B cell (primary cell): ENCODE data around the gene RAP1GAP2. TPM values are rescaled to one million over a fixed set of nuclear protein-coding genes. Genes with fewer than 3 reads are reported as not detected.

Source experiments
- ATAC-seq: fragments of 200-7000 bp; cut with Tn5 transposase; one replicate; pipeline ENCODE4 v1.10.0; 2021; ENCODE audit warnings: low read depth, mild to moderate bottlenecking, moderate number of reproducible peaks, moderate library complexity
- CTCF ChIA-PET: fragments of 350-600 bp; sonication (Branson Sonifier 250); formaldehyde crosslinking; loops from one replicate; lab custom pipeline; 2021; ENCODE audit warnings: antibody characterized with exemption, inconsistent platforms; lab: Charles Lee
- POLR2A ChIA-PET: fragments of 350-600 bp; sonication (Branson Sonifier 250); formaldehyde crosslinking; loops from one replicate; lab custom pipeline; 2021; ENCODE audit warnings: antibody characterized with exemption; lab: Charles Lee
- DNase-seq: peaks from one replicate; pipeline ENCODE4 v3.0.0; 2013
- H2AFZ ChIP-seq: 2 replicates; pipeline ENCODE4 v1.6.1; 2012; ENCODE audit warnings: mild to moderate bottlenecking, low read depth, low read length; ENCODE audit not compliant: insufficient read depth, poor library complexity, severe bottlenecking
- H3K27ac ChIP-seq, 2 donors: 1 replicate in 1 of 2; 2 replicates in 1 of 2; pipeline ENCODE4 v1.5.1; 2012 to 2013; ENCODE audit warnings: low read length in 2 of 2, mild to moderate bottlenecking in 2 of 2, moderate library complexity in 1 of 2
- H3K27me3 ChIP-seq, 4 experiments: fragments of 200-600 bp in 1 of 4; sonication (generic) in 1 of 4; replicated peaks in 1 of 4; 1 replicate in 2 of 4; 2 replicates in 2 of 4; pipeline versions ENCODE4 v1.6.1 to v1.7.0; 2013 to 2016; ENCODE audit warnings: low read length in 3 of 4, mild to moderate bottlenecking in 2 of 4, mixed read lengths in 1 of 4, moderate library complexity in 1 of 4; ENCODE audit not compliant: insufficient read depth in 4 of 4, control insufficient read depth in 3 of 4; ENCODE audit errors: control extremely low read depth in 1 of 4
- H3K36me3 ChIP-seq, 2 experiments: replicated peaks in 1 of 2; 1 replicate in 1 of 2; 2 replicates in 1 of 2; pipeline versions ENCODE4 v1.6.1 to v1.7.1; 2013; ENCODE audit warnings: low read length in 1 of 2; ENCODE audit not compliant: insufficient read depth in 2 of 2, control insufficient read depth in 1 of 2; ENCODE audit errors: control extremely low read depth in 1 of 2, extremely low read depth in 1 of 2
- H3K4me1 ChIP-seq, 2 donors: fragments of 200-600 bp in 1 of 2; sonication (generic) in 1 of 2; 1 replicate in 1 of 2; 2 replicates in 1 of 2; pipeline versions ENCODE4 v1.5.1 to v1.6.1; 2013 to 2017; ENCODE audit warnings: low read length in 2 of 2; ENCODE audit not compliant: control insufficient read depth in 2 of 2, insufficient read depth in 2 of 2
- H3K4me2 ChIP-seq: replicated peaks from 2 replicates; pipeline ENCODE3; 2012; ENCODE audit warnings: mild to moderate bottlenecking, low read depth, low read length; ENCODE audit not compliant: poor library complexity, severe bottlenecking
- H3K4me3 ChIP-seq, 5 experiments: fragments of 200-600 bp in 1 of 5; sonication (generic) in 1 of 5; 1 replicate in 3 of 5; 2 replicates in 2 of 5; pipeline versions ENCODE4 v1.5.1 to v1.7.0; 2011 to 2016; ENCODE audit warnings: low read length in 4 of 5, mild to moderate bottlenecking in 4 of 5, low read depth in 2 of 5, control low read depth in 1 of 5, moderate library complexity in 1 of 5; ENCODE audit not compliant: insufficient read depth in 1 of 5; ENCODE audit errors: control extremely low read depth in 1 of 5, extremely low read depth in 1 of 5
- H3K79me2 ChIP-seq: fragments of 200-600 bp; sonication (generic); one replicate; pipeline ENCODE4 v1.6.0; 2016; ENCODE audit warnings: low read length; ENCODE audit not compliant: control insufficient read depth, insufficient read depth
- H3K9ac ChIP-seq: fragments of 200-600 bp; sonication (generic); 2 replicates; pipeline ENCODE4 v1.6.1; 2017; ENCODE audit warnings: mild to moderate bottlenecking, low read length, moderate library complexity
- H3K9me3 ChIP-seq, 3 donors: one replicate each; pipeline versions ENCODE4 v1.6.1 to v1.7.1; 2013; ENCODE audit warnings: low read length in 2 of 3; ENCODE audit not compliant: control insufficient read depth in 2 of 3, insufficient read depth in 1 of 3; ENCODE audit errors: control extremely low read depth in 1 of 3
- H4K20me1 ChIP-seq: 2 replicates; pipeline ENCODE4 v1.6.0; 2012; ENCODE audit warnings: mild to moderate bottlenecking, low read length; ENCODE audit not compliant: insufficient read depth, control insufficient read depth, poor library complexity, severe bottlenecking
- H3K27ac Mint-ChIP-seq: one replicate; pipeline ENCODE4 v1.8.0; 2021; ENCODE audit warnings: mixed read lengths
- H3K27me3 Mint-ChIP-seq: one replicate; pipeline ENCODE4 v1.8.0; 2021; ENCODE audit warnings: mixed read lengths
- H3K4me1 Mint-ChIP-seq: one replicate; pipeline ENCODE4 v1.8.0; 2021; ENCODE audit warnings: mixed read lengths
- H3K4me3 Mint-ChIP-seq: one replicate; pipeline ENCODE4 v1.8.0; 2021; ENCODE audit warnings: mixed read lengths
- H3K9me3 Mint-ChIP-seq: one replicate; pipeline ENCODE4 v1.8.0; 2022; ENCODE audit warnings: mixed read lengths; ENCODE audit not compliant: insufficient read depth
- CTCF ChIP-seq: fragments of 200-600 bp; IDR thresholded peaks from one replicate; pipeline ENCODE4 v1.8.0; 2022; ENCODE audit warnings: antibody characterized with exemption, mild to moderate bottlenecking
- EZH2 ChIP-seq: IDR thresholded peaks from 2 replicates; pipeline ENCODE4 v1.6.1; 2012; ENCODE audit warnings: borderline replicate concordance, low read depth, mild to moderate bottlenecking, moderate library complexity, low read length; ENCODE audit not compliant: insufficient read depth, poor library complexity, severe bottlenecking
- WGBS: methylation state at CpG from one replicate; pipeline ENCODE4 v1.1.5; 2013; ENCODE audit warnings: missing lambda C conversion rate; ENCODE audit not compliant: insufficient coverage; 5-methylcytosine and 5-hydroxymethylcytosine counted together
- intact Hi-C: fragments of 100-400 bp; cut with micrococcal nuclease; formaldehyde crosslinking; loops from one replicate; pipeline ENCODE4 v1.10.0; 2022
- polyA plus RNA-seq: library from polyadenylated mRNA; depleted of rRNA; stranded (reverse); fragments of >200 nt; gene quantifications from 2 replicates; pipeline ENCODE4 v1.2.3, GENCODE V29; 2012
- total RNA-seq, 2 donors: library from RNA; stranded (reverse); fragments of 120-200 nt in 1 of 2; gene quantifications; 1 replicate in 1 of 2; 2 replicates in 1 of 2; pipeline versions ENCODE4 v1.2.3 to v1.2.4, GENCODE V29; 2013 to 2022

Gene RAP1GAP2
- total and polyA plus RNA-seq, 2 donors (not counting 1 experiment from before 2014, with no cell fraction given), result 14.9 to 16.4 TPM

- Mint-ChIP-seq H3K27ac (no peak overlapping the region), H3K27me3 (peaks cover 17% of the 10 kb centered on the region), H3K9me3 (no peaks in the 10 kb centered on the region), H3K4me3 (no peak overlapping the region), H3K4me1 (peaks cover 29% of the 10 kb centered on the region)
- Histone ChIP-seq H3K27me3 (peaks cover 0 to 26% (median 3%) of the 10 kb centered on the region in 4 experiments), H3K4me1 (peaks cover 29 to 39% of the 10 kb centered on the region in 2 donors), H4K20me1 (peaks cover 5% of the 10 kb centered on the region), H3K9ac (no peak overlapping the region), H2AFZ (no peak overlapping the region), H3K79me2 (peaks cover 5% of the 10 kb centered on the region), H3K4me2 (peak overlapping the region; percentile 26), H3K4me3 (no peak overlapping the region), H3K27ac (no peak overlapping the region), H3K9me3 (no peaks in the 10 kb centered on the region), H3K36me3 (peaks cover 0 to 4% of the 10 kb centered on the region in 2 experiments)
- intact Hi-C loops, result no loop called here
- POLR2A ChIA-PET, result no interaction called here
- CTCF ChIA-PET, result no interaction called here
- ATAC-seq, result no peak
- 34% methylated on average over 18 of the region's 21 CpGs for WGBS
- no peak for DNase-seq
- no peak for TF ChIP-seq CTCF
- TF ChIP-seq EZH2, result no peak
Measured at GRCh38 chr17:2935632-2936031, 139.4 kb downstream of the RAP1GAP2 start.

GRCh38 chr17:2936351-2936750 is 140.1 kb downstream of the RAP1GAP2 start:
- H3K9me3 Mint-ChIP-seq, result no peaks in the 10 kb centered on the region
- DNase-seq, result no peak
- H2AFZ ChIP-seq, result no peak overlapping the region
- H4K20me1 ChIP-seq, result peaks cover 5% of the 10 kb centered on the region
- H3K9me3 ChIP-seq, result no peaks in the 10 kb centered on the region
- peaks cover 0 to 26% (median 3%) of the 10 kb centered on the region in 4 experiments for H3K27me3 ChIP-seq
- H3K4me1 Mint-ChIP-seq, result peaks cover 23% of the 10 kb centered on the region
- no peak overlapping the region for H3K27ac Mint-ChIP-seq
- TF ChIP-seq EZH2 (no peak), CTCF (no peak)
- no peak overlapping the region for H3K4me3 Mint-ChIP-seq
- H3K27ac ChIP-seq, result no peak overlapping the region
- H3K9ac ChIP-seq, result no peak overlapping the region
- peaks cover 5% of the 10 kb centered on the region for H3K79me2 ChIP-seq
- peaks cover 17% of the 10 kb centered on the region for H3K27me3 Mint-ChIP-seq
- intact Hi-C loops, result no loop called here
- no peak overlapping the region for H3K4me2 ChIP-seq
- ChIA-PET CTCF (interaction anchor here (1.3 kb wide), 1 partner anchor 72 kb away, joined by 3 read pairs; no protein-coding TSS in a partner anchor), POLR2A (no interaction called here)
- ATAC-seq, result no peak
- 65% methylated on average over 3 of the region's 5 CpGs for WGBS
- no peak overlapping the region for H3K4me3 ChIP-seq
- H3K36me3 ChIP-seq, result peaks cover 0 to 4% of the 10 kb centered on the region in 2 experiments
- H3K4me1 ChIP-seq, result peaks cover 23 to 31% of the 10 kb centered on the region in 2 donors
